GM12878 (cell line): ENCODE measurements around the gene CEBPE.

Experiments used
- BCLAF1 ChIP-seq: fragments of 450-650 bp; IDR thresholded peaks from 2 replicates; pipeline ENCODE4 v1.6.1; 2017; ENCODE audit warnings: antibody characterized with exemption, mild to moderate bottlenecking, moderate library complexity
- BHLHE40 ChIP-seq, 2 experiments: fragments of 450-650 bp in 1 of 2; IDR thresholded peaks; 2 replicates each; pipeline ENCODE4 v1.6.1; 2011 to 2017; ENCODE audit warnings: low read depth in 2 of 2, borderline replicate concordance in 1 of 2, improper control_type of control experiment in 1 of 2, low read length in 1 of 2, mild to moderate bottlenecking in 1 of 2
- CTCF ChIP-seq, 3 experiments: IDR thresholded peaks in 2 of 3; conservative IDR thresholded peaks in 1 of 3; 2 replicates each; pipeline ENCODE4 v1.5.1; 2011; ENCODE audit warnings: low read depth in 3 of 3, low read length in 3 of 3, mild to moderate bottlenecking in 3 of 3, control low read depth in 2 of 3, moderate library complexity in 2 of 3, inconsistent platforms in 1 of 3, mixed read lengths in 1 of 3; ENCODE audit not compliant: control insufficient read depth in 2 of 3, insufficient read depth in 1 of 3; ENCODE audit errors: extremely low read depth in 1 of 3
- NR2C1 ChIP-seq: fragments of 450-650 bp; IDR thresholded peaks from 2 replicates; pipeline ENCODE4 v1.6.1; 2017; ENCODE audit warnings: antibody characterized with exemption, mild to moderate bottlenecking, moderate library complexity
- NRF1 ChIP-seq: conservative IDR thresholded peaks from 2 replicates; pipeline ENCODE4 v1.6.1; 2011; ENCODE audit warnings: mild to moderate bottlenecking, low read depth, low read length, improper control_type of control experiment
- PBX3 ChIP-seq: IDR thresholded peaks from 2 replicates; pipeline ENCODE4 v1.6.1; 2011; ENCODE audit warnings: mild to moderate bottlenecking, low read depth, low read length, moderate library complexity; ENCODE audit not compliant: insufficient replicate concordance
- RAD21 ChIP-seq: IDR thresholded peaks from 2 replicates; pipeline ENCODE4 v1.6.1; 2011; ENCODE audit warnings: mild to moderate bottlenecking, low read depth, low read length, moderate library complexity; ENCODE audit not compliant: insufficient read depth
- RELA ChIP-seq: fragments of 450-650 bp; IDR thresholded peaks from 2 replicates; pipeline ENCODE4 v1.8.0; 2014; ENCODE audit warnings: borderline replicate concordance; ENCODE audit not compliant: partially characterized antibody
- YY1 ChIP-seq: IDR thresholded peaks from 2 replicates; pipeline ENCODE4 v1.6.1; 2011; ENCODE audit warnings: low read depth, mild to moderate bottlenecking, low read length

- no peak for TF ChIP-seq CTCF (IDR thresholded peaks at IDR 0.05 in 2 of 3, conservative IDR thresholded peaks at IDR 0.05 in 1 of 3; ENCODE audit: control insufficient read depth in 2 of 3, extremely low read depth in 1 of 3, insufficient read depth in 1 of 3, low read depth in 3 of 3, low read length in 3 of 3)
- TF ChIP-seq NR2C1: no peak
- TF ChIP-seq BCLAF1: no peak
- TF ChIP-seq YY1: no peak
- TF ChIP-seq RELA: no peak
- TF ChIP-seq NRF1: no peak
- no peak for TF ChIP-seq BHLHE40 (IDR thresholded peaks at IDR 0.05; ENCODE audit: borderline replicate concordance in 1 of 2, low read depth in 2 of 2, low read length in 1 of 2)
- no peak for TF ChIP-seq RAD21
- TF ChIP-seq PBX3: no peak
Measured at GRCh38 chr14:23093104-23093503, 26.0 kb downstream of the CEBPE start.
